HK-2 (cell line): ENCODE results near the gene PHF2.

ENCODE experiments used
- DNase-seq: peaks from one replicate; pipeline ENCODE4 v3.0.0-alpha.2; 2018; ENCODE audit not compliant: unreplicated experiment

Gene PHF2

GRCh38 chr9:93630806-93631411 lies 54.5 kb downstream of the PHF2 start:
- DNase-seq = no peak

GRCh38 chr9:93633492-93634221 lies 57.3 kb downstream of the PHF2 start:
- DNase-seq = no peak

- no peak for DNase-seq
Measured at GRCh38 chr9:93634311-93635185, 58.2 kb downstream of the PHF2 start.

GRCh38 chr9:93635186-93636107 lies 59.1 kb downstream of the PHF2 start:
- no peak for DNase-seq

- no peak for DNase-seq
Measured at GRCh38 chr9:93636172-93636661, 59.8 kb downstream of the PHF2 start.

GRCh38 chr9:93636667-93637066 lies 60.3 kb downstream of the PHF2 start:
- DNase-seq = no peak

- no peak for DNase-seq
Measured at GRCh38 chr9:93637886-93638285, 61.5 kb downstream of the PHF2 start.

- no peak for DNase-seq
Measured at GRCh38 chr9:93640027-93640426, 63.6 kb downstream of the PHF2 start.

- no peak for DNase-seq
Measured at GRCh38 chr9:93642961-93643360, 66.6 kb downstream of the PHF2 start.

- DNase-seq = no peak
Measured at GRCh38 chr9:93644397-93645088, 68.2 kb downstream of the PHF2 start.

- no peak for DNase-seq
Measured at GRCh38 chr9:93645149-93645889, 68.9 kb downstream of the PHF2 start.

GRCh38 chr9:93645921-93646639 lies 69.7 kb downstream of the PHF2 start:
- no peak for DNase-seq

- no peak for DNase-seq
Measured at GRCh38 chr9:93646640-93647178, 70.3 kb downstream of the PHF2 start.

- DNase-seq = no peak
Measured at GRCh38 chr9:93648181-93648580, 71.8 kb downstream of the PHF2 start.

GRCh38 chr9:93648836-93649235 lies 72.5 kb downstream of the PHF2 start:
- DNase-seq = no peak

- no peak for DNase-seq
Measured at GRCh38 chr9:93649610-93650261, 73.4 kb downstream of the PHF2 start.

- no peak for DNase-seq
Measured at GRCh38 chr9:93650448-93650847, 74.1 kb downstream of the PHF2 start.

- no peak for DNase-seq
Measured at GRCh38 chr9:93651521-93651950, 75.2 kb downstream of the PHF2 start.
